ENCODE measurements around the gene CSGALNACT2. TPM values are rescaled to one million over a fixed set of nuclear protein-coding genes. Genes with fewer than 3 reads are reported as not detected.

Gene CSGALNACT2
- total and polyA plus RNA-seq, 10 of the 15 experiments (the other 5 are each of a cell fraction or from before 2014, with no cell fraction given) = 2.5 to 12.6 (median 8.7) TPM

GRCh38 chr10:43214071-43214955 is 76.1 kb downstream of the CSGALNACT2 start (continued):
- no peak for TF ChIP-seq CTCF (IDR thresholded peaks at IDR 0.05 in 2 of 3, conservative IDR thresholded peaks at IDR 0.05 in 1 of 3; ENCODE audit: control insufficient read depth in 2 of 3, extremely low read depth in 1 of 3, insufficient read depth in 1 of 3, low read depth in 3 of 3, low read length in 3 of 3)
- TF ChIP-seq ZNF622 (IDR thresholded peaks at IDR 0.05) = no peak
- TF ChIP-seq POLR2A (IDR thresholded peaks at IDR 0.05; ENCODE audit: low read depth, low read length) = no peak
- no peak for TF ChIP-seq MEF2A (IDR thresholded peaks at IDR 0.05; ENCODE audit: insufficient read depth, low read depth, low read length)
- TF ChIP-seq NR2C2 (IDR thresholded peaks at IDR 0.05; ENCODE audit: borderline replicate concordance, control insufficient read depth, insufficient read length, low read depth) = no peak
- no peak for TF ChIP-seq EP300 (IDR thresholded peaks at IDR 0.05; ENCODE audit: borderline replicate concordance in 1 of 2, control insufficient read depth in 1 of 2, low read depth in 2 of 2, low read length in 2 of 2)
- TF ChIP-seq MYC (IDR thresholded peaks at IDR 0.05; ENCODE audit: insufficient read depth, insufficient read length, insufficient replicate concordance, low read length, severe bottlenecking) = no peak
- no peak for TF ChIP-seq LARP7 (IDR thresholded peaks at IDR 0.05)
- TF ChIP-seq PAX5 (IDR thresholded peaks at IDR 0.05; ENCODE audit: borderline replicate concordance, low read depth, low read length) = no peak
- no peak for TF ChIP-seq STAT3 (IDR thresholded peaks at IDR 0.05; ENCODE audit: low read depth, low read length)
- no peak for TF ChIP-seq IRF4 (IDR thresholded peaks at IDR 0.05; ENCODE audit: low read depth, low read length)
